Activated CD4-positive, alpha-beta T cell treated with anti-CD3 and anti-CD28 coated beads, Interleukin-2, amount 50 U/mL, for 24 hours (primary cell): ENCODE data around the gene FRMD3.

Source experiments
- DNase-seq, 2 donors: peaks; one replicate each; pipeline ENCODE4 v3.0.0-alpha.2; 2020; ENCODE audit warnings: low read depth in 1 of 2, low spot score in 1 of 2

FRMD3 gene

GRCh38 chr9:83538172-83538889 lies at the start of gene FRMD3:
FRMD3 (minus strand) TSS chr9:83538401; CDS start chr9:83538231, 170 bp downstream.
- DNase-seq: no peak

DNA sequence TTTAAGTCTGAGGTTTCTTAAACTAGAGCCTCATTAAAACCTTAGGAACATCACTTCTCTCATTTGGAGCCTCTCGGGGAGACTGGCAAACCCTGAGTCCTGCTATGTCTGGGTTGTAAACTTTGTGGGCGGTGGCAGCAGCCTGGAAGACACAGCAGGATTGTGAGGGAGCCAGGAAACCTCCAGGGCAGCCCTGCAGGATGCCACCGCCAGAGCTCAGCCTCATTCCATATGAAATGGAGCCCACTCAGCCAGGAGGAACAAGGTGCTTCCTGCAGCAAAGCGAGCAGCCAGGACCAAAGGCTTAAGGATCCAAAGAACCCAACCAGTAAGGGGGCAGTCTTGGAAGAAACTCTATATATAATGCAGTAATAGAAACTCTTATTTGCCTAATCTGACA lies 46.8 kb upstream of the FRMD3 start:
- no peak for DNase-seq

GRCh38 chr9:83583151-83584014 lies 45.2 kb upstream of the FRMD3 start:
- DNase-seq: no peak

DNA sequence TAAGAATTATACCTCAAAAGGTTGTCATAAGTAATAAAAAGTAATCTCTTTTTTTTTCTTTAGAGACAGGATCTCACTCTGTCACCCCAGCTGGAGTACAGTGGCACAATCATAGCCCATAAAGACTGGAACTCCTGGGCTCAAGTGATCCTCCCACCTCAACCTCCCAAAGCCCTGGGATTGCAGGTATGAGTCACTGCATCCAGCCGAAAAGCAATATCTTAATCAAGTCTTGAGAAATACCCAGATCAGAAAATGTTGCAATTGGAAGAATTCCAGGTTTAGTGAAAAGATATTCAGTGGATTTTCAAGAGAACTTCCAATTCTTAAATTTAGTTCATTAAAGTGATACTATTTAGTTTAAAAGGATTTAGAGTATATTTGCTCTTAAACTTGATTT lies 43.8 kb upstream of the FRMD3 start:
- no peak for DNase-seq

GRCh38 chr9:83574482-83574881 lies 36.3 kb upstream of the FRMD3 start:
- DNase-seq: no peak

GRCh38 chr9:83572524-83572923 lies 34.3 kb upstream of the FRMD3 start:
- DNase-seq: no peak

GRCh38 chr9:83570359-83570758 lies 32.2 kb upstream of the FRMD3 start:
- DNase-seq: no peak

GRCh38 chr9:83569326-83569725 lies 31.1 kb upstream of the FRMD3 start:
- no peak for DNase-seq

DNA sequence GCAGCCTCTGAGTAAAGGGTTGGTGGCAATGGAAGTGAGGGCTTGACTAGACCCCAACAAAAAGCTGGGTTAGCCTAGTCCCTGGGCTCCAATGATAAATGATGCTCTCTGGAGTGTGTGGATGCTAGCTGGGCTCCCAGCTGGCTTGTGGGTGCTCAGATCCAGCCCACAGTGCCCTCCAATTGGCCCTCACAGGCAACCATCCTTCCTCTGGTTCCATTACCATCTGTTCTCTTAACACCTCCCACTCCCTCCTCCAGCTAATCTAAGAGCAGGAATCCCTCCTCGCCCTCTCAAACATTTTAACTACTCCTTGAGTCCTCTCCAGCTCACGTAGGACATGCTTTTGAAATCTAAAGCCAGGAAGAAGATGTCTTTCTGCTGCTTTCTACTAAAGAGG lies 25.2 kb upstream of the FRMD3 start:
- DNase-seq: no peak

- DNase-seq: no peak
Observed at GRCh38 chr9:83560169-83560826, 22.1 kb upstream of the FRMD3 start.

GRCh38 chr9:83557771-83558170 lies 19.6 kb upstream of the FRMD3 start:
- DNase-seq: no peak

DNA sequence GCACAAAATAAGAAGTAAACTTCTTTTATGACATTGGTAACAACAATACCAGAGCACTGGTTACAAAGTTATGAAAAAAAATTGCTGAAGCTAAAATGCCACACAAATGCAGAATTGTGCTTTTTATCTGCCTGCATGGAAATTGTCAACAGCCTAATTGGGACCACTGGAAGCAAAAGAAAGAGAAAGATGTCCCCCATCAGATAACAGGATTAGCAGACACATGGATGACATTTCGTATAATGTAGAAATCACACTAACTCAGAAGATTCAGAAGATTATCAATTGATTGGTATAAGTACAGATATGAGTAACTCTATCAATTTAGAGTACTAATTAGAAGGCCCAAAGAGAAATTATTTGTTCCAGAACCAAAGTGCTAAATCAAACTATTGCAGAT lies 19.1 kb upstream of the FRMD3 start:
- no peak for DNase-seq

GRCh38 chr9:83554278-83554677 lies 16.1 kb upstream of the FRMD3 start:
- DNase-seq: no peak

DNA sequence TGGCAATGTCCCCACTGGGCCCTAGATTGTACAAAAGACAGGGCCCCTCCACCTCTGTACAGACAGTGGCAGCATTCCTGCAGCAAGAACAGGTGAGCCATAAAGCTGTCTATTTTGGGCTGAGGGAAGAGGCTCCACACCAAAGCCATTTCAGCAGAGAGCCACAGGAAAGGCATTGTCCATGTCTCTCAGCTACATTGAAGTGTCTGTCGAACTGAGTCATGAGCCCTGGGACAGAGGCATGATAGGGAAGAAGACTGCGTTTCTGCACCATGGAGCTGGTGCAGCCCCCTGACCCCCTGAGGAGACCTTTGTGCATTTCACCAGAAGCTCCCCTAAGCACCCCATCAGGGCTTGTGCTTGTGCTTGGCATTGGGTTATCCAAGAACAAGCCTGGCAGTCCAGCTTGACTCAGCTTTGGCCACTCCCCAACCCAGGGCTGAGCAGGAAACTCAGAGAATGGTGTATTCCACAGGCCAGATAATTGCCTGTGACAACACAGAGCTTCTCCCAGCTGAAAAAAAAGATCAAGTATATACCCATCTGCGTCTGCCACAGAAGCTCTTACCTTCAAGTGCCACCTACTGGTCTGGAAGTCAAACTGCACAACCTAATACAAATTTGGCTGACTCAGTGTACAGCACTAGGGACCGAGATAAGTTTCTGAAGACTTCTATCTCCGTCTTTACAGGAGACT lies 5.9 kb upstream of the FRMD3 start:
- no peak for DNase-seq

DNA sequence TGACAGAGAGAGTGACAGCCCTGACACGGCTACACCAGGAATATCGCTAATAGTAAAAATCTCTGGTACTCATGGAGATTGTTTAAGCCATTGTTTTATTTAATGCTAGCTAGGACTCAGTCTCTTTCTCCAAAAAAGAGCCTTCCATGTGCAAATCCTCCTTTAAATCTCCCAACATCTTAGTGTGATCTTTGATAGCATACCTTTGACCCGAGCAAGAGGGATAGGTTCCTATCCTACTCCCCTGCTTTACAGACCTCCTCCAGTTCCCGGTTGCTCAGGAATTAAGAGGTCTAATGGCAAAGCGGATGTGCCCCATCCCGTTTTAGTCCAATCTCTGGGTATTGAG lies 663 bp upstream of the FRMD3 start:
- DNase-seq: no peak

GRCh38 chr9:83537331-83538171 lies 650 bp downstream of the FRMD3 start:
- DNase-seq: no peak

DNA sequence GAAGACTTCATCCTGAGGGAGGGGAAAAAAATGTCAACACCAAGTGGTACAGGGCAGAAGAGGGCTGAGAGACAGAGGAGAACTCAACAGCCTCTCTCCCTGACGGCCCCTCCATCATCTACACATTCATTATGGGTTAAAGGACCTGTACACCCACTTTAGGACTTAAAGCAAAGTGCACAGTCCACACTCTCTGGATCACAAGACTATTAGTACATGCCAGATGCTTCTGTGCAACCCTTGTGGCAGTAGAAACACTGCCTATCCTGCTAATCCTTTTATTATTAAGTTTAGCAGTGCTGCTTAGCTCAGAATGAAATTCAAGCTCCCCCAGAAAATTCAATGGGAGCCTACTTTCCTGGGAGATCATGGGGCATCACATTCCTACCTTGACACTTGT lies 1.9 kb downstream of the FRMD3 start:
- no peak for DNase-seq

DNA sequence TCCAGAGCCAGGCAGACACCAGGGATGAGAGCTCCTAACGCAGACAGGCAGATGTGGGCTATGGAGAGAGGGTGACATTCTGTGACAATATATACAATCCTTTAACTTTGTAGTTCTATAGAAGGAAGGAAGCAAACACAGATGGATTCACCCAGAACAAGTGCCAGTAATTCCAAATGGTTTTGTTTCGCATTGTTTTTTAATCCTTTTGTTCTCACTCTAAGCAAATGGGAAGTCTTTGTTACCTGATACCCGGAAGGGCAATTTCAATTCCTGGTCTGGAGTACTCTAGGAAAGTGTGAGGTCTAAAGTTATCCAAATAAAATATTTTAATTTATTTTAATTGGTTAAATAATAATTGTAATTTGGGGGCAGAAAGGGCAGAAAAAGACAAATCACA lies 2.5 kb downstream of the FRMD3 start:
- DNase-seq: no peak

DNA sequence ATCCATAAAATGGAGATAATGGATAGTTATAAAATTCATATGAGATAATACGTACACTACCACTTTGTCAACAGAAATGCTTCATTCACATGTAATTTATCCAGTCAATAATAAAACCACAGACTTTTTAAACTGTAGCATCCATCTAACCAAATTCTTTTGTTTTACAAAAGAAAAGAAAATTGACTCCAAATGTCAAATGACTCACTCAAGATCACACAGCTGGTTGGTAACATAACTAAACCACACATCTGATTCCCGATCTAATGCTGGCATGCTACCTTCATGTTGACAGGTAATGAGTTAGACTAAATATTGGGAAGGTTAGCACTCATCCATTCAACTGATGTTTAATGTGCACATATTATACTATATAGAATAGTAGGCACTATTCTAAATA lies 4.9 kb downstream of the FRMD3 start:
- DNase-seq: no peak

- no peak for DNase-seq
Observed at GRCh38 chr9:83526901-83527300, 11.3 kb downstream of the FRMD3 start.

DNA sequence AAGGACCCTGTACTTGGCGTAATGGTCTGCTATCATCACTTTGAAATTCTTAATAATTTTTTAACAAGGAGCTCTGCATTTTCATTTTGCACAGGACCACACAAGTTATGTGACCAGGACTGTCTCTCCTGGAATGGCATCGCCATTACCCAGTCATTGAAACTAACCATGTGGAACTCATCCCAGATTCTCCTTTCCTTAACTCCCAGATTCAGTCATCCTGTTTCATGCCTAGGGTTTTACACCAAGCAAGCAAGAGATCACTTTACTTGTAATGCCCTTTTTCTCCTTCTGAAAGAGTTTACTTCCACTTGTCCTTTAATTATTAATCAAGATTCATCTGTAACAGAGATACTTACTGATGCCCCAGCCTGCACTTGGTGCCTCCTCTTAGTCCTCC lies 12.0 kb downstream of the FRMD3 start:
- no peak for DNase-seq
